Measurements from ENCODE around the gene ANTXR2.

ANTXR2 gene

DNA sequence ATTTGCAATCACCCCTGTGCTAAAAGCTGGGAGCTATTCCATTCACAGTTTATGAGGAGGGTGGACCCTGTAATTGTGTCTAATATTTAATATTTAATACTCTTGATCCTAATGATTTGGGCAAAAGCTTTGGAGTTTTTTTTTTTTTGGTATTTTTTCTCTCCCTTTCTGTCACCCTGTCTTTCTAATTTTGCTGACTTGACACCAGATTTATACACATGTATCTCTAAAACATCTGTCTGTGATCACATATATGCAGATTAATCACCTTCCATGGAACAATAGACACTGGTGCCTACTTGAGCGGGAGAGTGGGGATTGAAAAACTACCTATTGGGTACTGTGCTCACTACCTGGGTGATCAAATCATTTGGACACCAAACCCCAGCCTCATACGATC, 18.7 kb upstream of the ANTXR2 start:
- DNase-seq: no peak

DNA sequence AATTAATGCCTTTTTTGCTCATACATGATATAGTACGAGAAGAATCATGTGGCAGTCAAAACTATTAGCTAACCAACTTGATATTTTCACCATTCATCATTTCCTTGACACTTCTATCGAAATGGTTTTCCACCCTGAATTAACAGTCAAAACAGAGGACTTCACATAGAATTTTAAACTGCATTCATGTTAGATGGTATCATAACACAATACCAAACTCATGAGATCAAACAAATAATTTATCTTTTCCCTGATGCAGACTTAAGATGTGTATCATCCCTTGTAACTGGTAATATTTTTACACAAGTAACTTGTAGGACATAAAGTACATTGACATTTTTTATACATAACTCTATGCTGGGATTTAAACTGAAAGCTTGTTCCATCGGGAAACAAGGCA, 18.2 kb upstream of the ANTXR2 start:
- no peak for DNase-seq

DNA sequence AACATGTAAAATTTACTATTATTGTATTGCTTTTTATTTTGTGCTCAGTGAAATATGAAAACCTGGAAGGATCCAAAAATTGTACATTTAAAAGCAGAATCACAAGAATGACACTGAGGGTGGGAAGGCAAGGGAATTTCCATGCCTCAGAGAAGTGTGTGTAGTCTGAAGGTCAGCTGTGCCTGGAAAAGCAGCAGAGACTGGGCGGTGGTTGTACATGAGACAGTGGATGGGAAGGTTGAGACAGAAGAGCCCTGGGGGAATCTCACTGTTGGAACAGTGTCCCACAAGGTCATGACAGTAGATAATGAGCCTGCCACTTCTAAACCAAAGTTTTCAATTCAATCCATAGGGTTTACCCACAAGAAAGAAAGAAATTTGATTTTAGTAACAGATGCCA, 17.1 kb upstream of the ANTXR2 start:
- DNase-seq: no peak

DNA sequence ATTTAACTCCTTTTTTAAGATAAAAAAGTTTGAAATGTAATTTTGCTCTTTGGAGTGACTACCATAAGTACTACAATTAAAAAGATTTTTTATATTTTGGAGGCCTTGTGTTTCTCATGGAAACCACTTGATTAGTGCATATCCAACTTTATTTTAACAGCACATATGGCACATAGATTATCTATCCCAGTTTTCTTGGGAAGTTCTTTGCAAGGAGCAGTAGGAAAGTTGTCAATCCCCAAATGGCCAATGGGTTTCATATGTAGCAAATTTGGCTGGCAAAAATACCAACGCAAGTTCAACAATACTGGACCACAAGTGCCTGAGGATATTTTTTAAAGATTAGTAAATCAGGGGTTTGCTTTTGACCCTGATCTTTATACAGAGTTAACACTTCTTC, 15.4 kb upstream of the ANTXR2 start:
- DNase-seq: no peak

DNA sequence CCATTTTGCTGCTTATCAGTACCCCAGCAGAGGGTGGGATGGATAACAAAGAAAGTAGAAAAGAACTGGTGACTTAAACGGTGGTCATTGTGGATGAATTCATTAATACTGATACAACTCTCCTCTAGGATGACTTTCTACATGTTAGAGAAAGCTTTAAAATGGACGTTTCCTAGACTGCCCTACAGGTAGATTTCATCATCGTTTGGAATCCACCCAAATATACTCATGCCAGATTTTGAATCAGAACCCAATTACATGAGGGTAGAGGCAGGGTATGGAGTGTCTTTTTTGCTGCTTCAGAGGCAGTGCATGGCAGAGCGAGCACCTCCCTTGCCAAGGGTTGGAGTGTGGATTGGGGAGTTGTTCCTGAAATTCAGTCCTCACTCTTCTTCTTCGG, 13.3 kb upstream of the ANTXR2 start:
- no peak for DNase-seq

DNA sequence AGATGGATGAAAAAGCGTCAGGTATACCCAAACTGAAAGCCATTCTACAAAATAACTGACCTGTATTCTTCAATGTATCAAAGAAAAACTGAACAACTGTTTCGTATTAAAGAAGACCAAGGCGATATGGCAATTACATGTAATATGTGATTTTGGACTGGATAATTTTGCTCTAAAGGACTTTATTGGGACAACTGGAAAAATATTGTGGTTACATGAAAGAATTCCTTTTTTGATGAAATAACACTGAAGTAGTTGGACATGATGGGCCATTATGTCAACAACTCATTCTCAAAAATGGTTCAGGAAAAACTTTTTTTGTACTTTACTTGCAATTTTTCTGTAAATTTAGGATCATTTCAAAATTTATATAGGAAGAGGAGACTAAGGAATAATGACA, 12.1 kb upstream of the ANTXR2 start:
- DNase-seq: no peak

DNA sequence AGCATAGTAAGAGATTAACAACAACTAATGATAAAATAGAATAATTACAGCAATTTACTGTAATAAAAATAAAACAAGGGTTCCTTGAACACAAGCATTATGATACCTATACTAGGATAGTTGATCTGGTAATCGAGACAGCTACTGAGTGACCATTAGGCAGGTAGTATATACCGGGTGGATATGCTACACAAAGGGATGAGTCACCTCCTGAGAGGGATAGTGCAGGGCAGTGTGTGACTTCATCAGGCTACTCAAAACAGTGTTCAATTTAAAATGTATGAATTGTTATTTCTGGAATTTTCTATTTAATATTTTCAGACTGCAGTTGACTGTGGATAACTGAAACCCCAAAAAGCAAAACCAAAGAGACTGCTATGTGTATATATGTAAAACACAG, 9.7 kb upstream of the ANTXR2 start:
- no peak for DNase-seq

DNA sequence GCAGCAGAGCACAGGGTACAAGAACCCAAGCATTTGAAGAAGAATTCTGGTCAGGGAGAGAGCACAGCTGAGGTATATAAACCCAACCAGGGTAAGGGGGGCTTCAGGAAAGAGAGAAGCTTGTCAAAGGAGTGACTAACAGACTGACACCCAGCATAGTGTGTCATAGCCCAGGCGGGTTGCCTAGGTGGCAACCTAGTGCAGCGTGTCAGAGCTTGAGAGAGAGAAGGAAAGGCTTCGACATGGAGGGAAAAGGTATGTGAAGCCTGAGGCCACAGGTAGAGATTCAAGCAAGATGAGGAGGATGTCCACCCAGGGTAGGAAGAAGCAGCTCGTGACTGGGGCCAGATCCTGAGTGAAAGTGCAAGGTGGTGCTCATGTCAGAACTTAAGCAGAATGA, 8.5 kb upstream of the ANTXR2 start:
- DNase-seq: peak; percentile 27

DNA sequence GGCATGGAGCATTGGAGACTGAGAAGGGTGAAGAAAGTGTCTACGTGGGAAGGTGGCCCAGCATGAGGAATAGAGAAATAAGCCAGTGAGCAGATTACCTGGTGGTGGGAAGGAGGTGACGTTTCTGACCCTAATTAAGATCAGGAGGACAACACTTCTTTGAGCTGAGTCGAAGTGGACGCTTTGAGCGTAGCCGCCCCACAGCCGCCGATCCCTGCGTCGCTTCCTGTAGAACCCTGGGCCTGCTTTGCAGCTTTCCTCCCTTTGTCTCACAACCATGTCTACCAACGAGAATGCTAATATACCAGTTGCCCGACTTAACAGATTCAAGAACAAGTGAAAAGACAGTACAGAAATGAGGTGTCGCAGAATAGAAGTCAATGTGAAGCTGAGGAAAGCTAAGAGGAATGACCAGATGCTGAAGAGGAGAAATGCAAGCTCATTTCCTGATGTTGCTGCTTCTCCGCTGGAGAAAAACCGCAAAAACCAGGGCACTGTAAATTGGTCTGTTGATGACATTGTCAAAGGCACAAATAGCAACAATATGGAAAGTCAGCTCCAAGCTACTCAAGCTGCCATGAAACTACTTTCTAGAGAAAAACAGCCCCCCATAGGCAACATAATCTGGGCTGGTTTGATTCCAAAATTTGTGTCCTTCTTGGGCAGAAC, 6.4 kb upstream of the ANTXR2 start:
- no peak for DNase-seq

DNA sequence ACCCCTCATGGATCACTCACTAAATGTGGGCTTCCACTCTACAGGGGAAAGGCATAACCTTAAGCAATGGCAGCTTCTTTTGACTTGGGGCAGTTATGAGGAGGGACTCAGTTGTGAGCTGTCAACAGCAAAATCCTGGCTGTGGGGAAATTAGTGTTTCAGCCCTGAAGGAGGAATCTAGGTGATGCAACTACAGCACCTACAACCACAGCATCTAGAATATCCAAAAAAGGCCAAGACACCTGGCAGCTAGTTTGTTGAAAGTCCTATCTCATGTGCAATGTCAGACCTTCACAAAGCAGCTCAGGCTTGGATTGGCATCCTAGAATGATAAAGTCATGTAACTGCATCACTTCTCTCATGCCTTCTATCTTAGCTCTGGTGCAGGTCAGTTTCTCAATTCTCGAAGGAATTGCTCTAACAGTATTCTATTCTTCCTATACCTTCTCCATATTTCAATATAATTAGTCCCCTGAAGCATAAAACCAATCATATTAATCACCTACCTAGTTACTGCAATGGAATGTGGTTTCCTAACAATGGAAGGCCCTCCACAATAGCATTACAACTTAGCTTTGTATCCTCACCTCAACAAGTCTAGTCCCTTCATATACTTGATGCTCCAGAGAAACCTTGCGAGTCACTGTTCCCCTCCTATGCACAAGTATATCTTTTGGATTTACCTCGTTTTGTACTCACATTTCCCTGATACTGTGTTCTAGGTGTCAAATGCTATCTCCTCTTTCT, 5.5 kb upstream of the ANTXR2 start:
- DNase-seq: no peak

DNA sequence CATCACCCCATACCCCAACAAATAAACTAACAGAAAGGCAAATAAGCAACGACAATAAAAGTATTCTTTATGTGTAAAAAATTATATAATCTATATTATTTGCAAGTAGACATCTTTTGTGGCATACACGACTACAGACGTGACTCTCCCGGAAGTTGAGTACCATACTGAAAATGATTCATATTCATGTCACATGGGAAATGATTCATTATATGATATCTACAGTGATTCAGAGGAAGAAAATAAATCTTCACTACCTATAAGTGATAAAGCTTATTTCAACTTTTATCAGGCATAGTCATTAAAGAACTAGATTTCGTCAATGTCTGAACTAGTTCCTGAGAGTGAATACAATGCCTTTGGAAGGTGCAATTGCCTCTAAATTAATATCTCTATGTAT, 4.6 kb upstream of the ANTXR2 start:
- no peak for DNase-seq

DNA sequence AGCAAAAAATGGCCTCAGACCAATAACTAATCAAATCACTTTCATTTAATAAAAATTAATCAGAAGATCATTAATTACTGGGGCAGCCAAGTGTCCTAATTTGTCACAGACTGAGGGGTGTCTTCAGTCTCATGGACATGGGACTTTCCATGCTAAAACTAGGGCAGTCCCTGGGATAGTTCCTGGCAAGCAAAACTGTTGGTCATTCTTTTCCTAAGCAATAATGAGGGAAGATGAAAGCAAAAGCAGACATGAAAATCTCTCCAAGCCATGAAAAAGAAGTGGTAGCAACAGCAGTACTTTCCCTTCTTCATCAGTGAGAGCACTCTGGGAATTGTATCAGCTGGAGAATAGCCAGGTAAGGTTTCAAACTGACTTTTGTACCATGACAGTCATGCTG, 3.7 kb upstream of the ANTXR2 start:
- no peak for DNase-seq

DNA sequence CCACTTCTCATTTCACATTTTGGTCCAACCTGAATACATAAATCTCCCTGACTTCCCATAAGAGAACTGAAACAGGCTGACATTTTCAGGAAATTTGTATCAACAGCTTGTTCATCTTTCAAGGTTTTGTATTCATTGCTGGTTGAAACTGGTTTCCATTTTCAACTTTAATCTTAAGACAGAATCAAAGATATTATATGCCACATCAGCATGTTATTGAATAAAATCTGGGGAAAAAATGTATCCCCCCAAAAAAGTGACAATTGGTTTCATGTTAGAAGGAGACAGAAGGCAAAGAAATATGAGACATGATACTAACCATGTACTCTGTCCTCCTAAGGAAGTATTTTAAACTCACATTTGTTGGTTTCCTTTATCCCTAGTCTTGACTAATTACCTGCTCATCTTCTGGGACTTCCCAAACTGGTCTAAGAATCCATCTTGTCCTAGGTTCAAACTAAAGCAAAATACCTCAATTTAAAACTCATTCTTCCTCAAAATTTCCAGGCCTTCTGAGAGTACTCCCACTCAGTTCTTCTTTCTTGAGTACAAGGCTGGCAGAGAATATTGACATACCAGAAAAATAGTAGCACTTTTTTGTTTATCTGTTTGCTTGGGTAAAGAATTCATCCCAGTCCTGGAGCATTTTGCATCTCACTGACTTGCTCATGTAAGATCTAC, 3.1 kb upstream of the ANTXR2 start:
- no peak for DNase-seq

DNA sequence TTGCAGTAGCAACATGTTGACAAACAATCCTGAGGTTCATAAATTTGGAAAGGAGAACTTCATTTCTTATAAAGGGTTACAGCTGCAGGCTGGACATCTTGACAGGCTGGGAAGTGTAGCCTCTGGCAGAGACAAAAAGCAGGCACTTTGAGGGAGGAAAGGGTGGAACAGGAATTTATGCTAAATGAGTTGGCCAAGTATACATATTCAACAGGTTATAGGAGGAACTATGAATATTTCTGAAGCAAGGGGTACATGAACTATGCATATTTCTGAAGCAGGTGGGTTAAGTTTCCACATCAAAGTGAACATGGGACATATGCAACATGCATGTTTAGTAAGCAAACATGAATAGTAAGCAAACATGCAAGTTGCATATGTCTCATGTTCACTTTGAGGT, 1.6 kb upstream of the ANTXR2 start:
- no peak for DNase-seq

DNA sequence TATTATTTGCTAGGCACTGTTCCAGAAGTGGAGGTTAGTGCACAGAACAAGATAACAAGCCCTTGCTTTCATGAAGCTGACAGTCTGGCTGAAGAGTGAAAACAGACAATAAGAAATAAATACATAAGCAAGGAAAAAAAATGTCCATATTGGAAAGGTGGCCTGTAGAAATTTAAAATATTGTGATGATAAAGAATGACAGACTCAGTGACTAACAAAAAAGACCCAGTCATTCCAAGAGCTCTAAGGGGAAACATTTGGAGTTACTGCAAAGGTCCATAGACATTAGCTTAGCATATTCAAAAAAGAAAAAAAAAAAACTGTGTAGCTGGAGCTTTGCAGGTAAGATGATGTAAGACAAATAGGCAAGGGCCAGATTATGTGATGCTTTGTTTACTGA, 1.0 kb upstream of the ANTXR2 start:
- DNase-seq: no peak

DNA sequence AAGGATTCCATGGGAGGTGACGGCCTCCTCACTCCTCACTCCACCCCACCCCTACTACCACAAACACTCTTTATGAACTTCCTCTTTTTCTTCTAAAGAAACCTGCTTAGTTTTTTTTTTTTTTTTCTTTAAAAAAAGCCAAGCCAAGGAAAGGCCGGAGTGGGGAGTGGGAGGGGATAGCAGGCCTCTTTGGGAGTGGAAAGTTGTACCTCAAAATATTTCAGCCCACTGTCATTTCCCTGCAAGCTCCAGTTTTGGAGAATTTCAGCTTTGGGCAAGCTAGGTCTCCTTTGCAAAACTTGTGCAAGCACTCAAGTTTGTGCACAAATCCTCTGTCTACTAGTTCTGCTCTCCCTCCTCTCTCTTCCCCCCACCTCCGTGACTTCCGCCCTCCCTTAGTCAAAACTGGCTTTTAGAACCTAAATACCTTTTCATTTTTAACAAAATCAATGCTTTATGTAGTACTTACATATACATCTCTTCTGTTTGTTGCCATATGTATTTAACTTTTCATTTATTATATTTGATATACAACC, 512 bp upstream of the ANTXR2 start:
- no peak for DNase-seq

DNA sequence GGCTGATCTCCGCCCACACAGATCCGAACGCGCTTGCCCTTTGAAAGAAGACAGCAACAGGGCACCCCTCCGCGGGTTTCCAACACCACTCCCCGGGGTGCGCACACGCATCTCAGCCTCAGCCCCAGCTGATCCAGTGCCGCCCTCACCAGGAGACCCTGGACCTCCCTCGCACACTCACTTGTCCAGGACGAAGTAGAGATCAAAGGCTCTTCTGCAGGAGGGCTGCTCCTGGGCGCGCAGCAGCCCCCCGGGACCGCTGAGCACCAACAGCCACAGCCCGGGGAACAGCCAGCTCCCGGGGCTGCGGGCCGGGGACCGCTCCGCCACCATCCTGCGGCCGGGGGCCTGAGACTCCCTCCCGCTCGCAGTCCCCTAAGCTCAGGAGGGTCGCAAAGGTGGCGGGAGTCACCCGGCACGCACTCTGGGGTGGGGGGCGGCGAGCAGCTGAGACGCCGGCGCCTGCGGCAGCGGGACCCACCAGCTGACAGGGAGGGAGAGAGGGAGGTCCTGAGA, 743 bp downstream of the ANTXR2 start:
- peak; percentile 71 for DNase-seq

DNA sequence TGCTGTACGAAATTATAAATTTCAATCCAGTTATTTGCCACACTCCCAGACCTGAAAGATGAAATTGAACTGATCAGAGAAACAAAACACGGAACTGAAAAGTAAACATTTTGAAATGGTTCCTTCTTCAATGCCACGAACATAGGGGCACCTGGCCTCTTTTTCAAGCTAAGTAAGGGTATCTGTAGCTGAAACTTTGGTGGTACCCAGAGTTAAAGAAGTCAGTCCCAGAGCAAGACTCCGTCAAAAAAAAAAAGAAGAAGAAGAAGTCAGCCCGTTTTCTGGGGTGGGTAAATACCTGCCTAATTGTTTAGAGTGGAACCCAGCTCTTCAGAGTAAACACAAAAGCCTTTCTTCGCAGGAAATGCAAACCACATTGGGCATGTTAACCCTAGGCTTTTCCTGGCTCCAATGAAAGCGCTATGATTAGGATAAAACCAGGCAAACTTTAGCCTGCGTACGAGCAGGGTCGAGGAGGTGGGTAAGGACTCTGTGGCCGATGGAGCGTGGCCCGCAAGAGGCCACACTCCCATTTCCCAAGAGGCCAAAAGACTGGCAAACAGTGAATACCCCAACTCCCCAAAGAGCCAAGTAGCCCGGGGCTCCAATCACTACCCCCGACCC, 1.3 kb downstream of the ANTXR2 start:
- no peak for DNase-seq

DNA sequence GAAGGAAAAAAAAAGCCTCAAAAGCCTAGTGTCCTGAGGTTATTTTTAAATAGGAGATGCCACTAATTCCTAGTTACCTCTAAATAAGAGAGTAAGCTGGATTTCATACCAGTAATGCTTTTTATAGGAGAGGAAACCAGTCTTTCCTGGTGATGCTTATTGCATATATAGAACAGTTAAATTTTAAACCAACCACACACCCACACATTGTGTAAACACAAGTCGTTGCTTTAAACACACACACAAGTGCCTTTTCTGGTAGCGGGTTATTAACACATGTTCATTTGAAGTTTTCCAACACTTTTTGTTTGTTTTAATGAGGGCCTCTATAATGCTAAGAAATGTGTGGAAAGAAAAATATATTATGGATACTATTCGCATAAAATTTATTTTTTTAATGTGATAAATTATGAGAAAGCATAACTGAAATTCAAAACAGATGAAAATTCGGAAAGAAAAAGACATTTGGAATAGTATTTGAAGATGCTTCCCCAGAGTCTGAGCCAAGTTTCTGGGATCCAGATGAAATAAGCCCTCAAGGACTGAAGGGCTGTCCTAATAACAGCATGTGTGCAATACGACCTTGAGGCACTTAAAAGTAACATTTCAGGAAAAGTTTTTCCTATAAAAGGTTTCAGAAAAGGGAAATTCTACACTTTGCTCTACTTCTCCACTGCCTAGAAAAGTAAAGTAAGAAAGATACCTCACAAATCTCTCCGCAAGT, 2.0 kb downstream of the ANTXR2 start:
- no peak for DNase-seq

DNA sequence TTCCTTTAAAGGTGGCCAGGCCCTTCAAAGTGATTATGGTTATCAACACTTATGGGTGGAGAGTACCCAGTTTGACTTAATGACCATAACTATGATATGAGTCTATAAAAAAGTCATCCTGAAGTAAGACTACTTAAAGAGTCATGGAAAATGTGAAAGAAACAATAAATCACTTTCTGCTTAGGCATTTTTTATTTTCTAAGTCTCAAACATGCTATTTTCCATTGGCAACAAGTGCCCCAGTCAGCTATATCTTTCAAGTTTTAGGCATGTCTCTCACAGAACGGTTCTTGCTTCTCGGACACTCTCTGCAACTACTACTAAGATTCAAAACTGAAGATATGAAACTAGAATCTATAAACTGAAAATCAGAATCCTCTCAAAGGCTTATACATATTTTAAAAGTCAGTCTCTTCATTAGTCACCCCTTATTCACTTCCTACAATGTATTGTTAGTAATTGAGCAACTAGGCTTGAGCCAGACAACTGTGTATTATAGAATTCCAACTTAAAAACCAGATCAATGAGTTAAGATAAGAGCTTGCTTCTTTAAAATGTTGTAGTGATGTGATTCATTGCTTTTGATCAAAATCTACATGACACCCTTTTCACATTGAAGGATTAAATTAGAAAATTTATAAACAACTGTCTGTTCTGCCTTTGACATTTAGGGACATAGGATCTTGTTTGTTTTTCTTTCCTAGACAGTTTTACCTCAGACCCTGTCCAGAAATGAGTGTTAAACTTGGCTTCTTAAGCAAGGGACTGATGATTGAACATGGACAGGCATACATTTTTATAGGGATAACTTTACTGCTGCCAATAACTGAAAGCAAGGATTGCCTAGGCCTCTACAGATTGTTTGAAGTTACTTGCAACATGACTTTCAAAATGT, 2.9 kb downstream of the ANTXR2 start:
- no peak for DNase-seq

DNA sequence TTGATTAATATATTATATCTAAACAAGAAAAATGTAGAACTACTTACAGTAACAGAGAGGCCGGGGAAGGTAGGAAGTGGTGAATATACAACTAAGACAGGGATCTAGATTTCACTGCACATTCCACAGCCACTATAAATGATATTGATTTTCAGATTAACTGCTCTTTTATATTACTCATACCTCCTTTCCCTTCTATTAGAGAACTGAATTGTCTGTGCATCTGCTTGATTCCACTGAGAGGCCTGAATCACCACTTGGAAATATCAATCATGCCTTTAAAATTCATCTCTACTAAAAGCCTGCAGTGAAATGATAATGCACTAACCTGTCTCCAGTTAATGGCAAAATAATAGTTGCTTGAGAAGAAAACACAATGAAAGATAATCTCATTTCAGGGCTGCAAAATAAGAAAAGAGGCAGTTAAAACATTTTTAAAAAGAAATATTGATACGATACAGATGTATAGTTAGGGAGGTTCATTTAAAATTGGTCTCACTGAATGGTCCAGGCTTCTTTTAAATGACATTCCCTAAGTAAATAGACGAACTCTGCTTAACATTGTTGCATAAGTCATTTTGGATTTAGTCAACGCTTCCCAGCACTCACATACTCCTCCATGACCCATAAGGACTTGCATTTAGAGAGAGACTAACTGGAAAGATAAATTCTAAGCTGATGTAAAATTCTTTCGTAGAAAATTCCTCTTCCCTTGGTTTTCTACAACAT, 3.8 kb downstream of the ANTXR2 start:
- no peak for DNase-seq
